GM10266 (cell line): Measurements from ENCODE around the gene RORC.
"Not testable (repeated sequence)": the region's sequence is repeated elsewhere in the genome, so short reads cannot be mapped to it uniquely, and the experiment has no call there.

ENCODE experiments used
- DNase-seq: peaks from one replicate; pipeline ENCODE4 v3.0.0; 2012; ENCODE audit errors: extremely low spot score
- TF ChIP-seq, protein P1 (sequence below): IDR thresholded peaks from 2 replicates; pipeline ENCODE4 v1.5.1; 2012; ENCODE audit warnings: mild to moderate bottlenecking, low read depth; ENCODE audit not compliant: control insufficient read depth, insufficient read depth; ENCODE audit errors: missing control alignments

Gene RORC

DNA sequence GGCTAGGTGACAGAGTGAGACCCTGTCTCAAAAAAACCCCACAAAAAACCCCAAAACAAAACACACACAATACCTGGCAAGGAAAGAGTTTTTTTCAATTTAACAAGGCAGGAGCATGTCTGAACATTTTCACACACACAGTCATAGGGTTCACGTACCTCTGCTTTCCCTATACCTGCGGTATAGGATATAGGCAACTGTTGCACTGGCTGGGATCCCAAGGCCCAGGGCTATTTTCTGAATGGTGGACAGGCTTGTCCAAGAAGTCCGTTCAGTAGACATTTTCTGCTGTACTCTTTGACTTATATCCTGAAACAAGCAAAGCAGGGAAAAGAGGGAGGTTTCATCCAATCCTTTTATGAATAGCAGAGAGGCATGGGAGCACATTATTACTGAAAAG, 48.9 kb downstream of the RORC start:
- no peak for DNase-seq
- TF ChIP-seq, protein P1, sequence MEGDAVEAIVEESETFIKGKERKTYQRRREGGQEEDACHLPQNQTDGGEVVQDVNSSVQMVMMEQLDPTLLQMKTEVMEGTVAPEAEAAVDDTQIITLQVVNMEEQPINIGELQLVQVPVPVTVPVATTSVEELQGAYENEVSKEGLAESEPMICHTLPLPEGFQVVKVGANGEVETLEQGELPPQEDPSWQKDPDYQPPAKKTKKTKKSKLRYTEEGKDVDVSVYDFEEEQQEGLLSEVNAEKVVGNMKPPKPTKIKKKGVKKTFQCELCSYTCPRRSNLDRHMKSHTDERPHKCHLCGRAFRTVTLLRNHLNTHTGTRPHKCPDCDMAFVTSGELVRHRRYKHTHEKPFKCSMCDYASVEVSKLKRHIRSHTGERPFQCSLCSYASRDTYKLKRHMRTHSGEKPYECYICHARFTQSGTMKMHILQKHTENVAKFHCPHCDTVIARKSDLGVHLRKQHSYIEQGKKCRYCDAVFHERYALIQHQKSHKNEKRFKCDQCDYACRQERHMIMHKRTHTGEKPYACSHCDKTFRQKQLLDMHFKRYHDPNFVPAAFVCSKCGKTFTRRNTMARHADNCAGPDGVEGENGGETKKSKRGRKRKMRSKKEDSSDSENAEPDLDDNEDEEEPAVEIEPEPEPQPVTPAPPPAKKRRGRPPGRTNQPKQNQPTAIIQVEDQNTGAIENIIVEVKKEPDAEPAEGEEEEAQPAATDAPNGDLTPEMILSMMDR: no peak

DNA sequence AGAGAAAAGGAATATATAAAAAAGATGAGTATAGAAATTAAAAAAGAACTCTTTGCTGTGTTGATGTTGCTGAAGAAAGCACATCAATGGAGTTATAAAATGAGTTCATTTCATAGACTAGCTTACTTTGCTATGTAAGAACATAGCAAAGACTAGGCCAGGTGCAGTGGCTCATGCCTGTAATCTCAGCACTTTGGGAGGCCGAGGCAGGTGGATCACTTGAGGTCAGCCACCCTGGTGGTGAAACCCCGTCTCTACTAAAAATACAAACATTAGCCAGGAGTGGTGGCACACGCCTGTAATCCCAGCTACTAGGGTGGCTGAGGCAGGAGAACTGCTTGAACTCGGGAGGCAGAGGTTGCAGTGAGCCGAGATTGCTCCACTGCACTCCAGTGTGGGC, 49.6 kb downstream of the RORC start:
- DNase-seq: not testable (repeated sequence)

DNA sequence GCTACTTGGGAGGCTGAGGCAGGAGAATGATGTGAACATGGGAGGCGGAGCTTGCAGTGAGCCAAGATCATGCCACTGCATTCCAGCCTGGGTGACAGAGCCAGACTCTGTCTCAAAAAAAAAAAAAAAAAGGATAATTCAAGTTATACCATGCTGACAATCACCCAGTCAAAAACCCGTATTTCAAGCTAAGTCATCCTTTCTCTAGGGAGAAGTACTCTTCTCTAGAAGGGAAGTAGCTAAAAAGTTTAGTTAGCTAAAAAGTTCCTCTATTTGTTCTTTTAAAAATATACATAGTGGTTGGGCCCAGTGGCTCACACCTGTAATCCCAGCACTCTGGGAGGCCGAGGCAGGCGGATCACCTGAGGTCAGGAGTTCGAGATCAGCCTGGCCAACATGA, 50.9 kb downstream of the RORC start:
- not testable (repeated sequence) for DNase-seq

DNA sequence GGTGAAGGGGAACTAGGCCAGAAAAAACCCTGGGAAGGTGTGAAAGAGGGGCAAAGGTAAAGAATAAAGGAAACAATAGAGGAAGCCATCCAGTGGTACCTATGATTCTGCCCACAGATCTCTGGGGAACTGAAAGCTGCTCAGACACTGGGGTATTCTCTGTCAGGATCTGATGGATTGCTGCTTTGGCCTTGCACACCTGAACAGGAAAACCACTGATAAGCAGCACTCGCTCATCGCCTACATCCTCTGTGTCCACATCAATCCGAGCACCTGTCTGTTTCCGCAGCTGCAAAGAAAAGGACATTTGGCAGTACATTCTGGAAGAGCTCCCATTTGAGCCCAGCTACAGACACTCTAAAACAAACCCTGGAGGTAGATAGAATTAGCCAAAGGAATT, 51.8 kb downstream of the RORC start:
- DNase-seq: no peak
- TF ChIP-seq, protein P1: no peak

DNA sequence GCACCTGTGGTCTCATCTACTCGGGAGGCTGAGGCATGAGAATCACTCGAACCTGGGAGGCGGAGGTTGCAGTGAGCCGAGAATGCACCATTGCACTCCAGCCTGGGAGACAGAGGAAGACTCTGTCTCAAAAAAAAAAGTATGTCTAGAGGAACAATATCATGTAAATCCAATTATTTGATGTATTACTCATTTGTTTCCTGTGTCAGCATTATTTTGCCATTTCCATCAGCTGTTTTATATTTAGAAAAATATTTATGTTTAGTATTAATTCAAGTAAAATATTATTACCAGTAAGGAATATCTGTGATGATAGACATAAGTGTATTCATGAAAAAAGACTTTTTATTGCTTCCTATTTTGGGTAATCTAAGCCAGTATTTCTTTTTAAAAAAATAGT, 54.3 kb downstream of the RORC start:
- DNase-seq: no peak
- TF ChIP-seq, protein P1: no peak

DNA sequence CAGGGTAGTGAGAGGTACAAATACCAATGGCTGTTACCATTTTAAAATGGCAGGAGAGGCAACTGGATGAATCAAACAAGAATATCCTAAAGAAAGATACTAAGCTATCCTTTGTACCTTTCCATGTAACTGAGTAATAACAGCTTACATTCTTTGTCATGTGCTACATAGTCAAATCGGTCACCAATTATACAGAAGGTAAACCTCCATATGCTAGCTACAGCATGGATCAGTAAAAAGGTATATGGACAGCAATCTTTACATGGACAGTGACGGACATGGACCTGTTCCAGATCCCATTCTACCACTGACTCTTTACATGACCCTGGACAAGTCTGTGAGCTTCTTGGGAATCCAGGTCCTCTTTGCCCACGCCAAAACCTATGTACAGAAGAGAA, 54.9 kb downstream of the RORC start:
- DNase-seq: no peak
- TF ChIP-seq, protein P1: no peak

DNA sequence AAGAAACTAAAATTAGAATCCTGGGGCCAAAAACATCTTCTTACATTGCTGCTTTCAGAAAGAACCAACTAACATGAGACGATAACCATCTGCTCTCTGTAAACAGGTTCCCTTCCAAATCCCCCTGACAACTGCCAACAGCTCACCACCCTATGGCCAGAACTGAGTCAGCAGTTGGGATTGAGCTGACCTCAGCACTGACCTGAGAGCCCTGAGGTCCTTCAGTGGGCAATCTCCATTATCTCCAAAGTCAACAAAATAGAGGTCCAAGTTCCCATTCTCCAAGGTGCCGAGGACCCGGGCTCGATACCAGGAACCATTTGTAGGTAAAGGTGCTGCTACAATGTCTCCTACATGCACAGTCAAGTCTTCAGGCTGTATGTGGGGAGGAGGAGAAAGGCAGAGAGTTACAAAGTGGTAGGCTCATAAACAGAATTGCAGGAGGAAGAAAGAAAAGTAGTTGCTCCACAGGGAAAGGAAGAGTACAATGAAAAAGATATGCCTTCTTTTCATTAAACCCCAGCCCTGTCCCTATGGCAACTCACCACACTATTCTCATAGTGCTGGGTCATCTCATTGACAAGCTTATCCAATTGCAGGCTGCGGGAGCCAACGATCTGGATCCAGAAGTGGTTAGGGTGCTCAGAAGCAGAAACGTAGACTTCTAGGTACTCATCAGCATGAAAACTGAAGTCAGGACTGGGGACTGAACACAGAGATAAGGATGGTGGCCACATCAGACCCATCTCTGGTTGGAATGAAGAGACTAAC, 55.5 kb downstream of the RORC start:
- DNase-seq: no peak
- TF ChIP-seq, protein P1: no peak

DNA sequence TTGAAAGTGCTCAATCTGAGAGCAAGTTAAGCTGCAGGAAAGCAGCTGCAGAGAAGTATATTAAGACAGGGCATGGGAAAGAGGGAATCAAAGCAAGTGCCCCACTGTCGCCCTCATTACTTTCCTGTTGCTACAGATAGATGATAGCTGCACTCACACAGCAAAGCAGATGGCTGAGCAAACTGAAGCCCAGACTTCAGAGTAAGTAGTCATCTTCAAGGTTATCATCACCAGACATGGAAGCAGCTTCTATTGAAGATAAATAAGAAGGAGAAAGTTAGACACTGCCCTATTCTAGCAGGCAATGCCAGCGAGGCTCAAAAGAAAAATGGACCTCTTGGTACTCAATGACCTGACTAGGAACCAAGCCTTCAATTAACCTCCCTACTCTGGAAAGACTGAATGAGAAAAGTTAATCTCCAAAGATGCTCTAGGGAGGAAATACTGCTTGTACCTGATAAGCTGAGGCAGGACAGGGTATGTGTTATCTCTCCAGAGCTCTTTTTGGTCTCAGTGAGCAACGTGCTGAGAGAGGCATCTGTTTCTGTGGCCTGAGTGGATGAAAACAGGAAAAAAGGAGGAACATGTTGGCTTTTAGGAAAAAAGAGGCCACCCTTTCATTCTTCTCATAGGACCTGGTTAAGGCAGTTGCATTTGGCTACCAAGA, 57.2 kb downstream of the RORC start:
- DNase-seq: no peak
- TF ChIP-seq, protein P1: no peak
